Stimulated activated naive CD8-positive, alpha-beta T cell treated with anti-CD3 and anti-CD28 coated beads, Interleukin-15, Interleukin-2, amounts not matched to agents 100 U/mL and 50 U/mL, for 24 hours (primary cell): ENCODE measurements around the gene IL4R.
A peak's percentile ranks its signal among the peaks of the same experiment; 100 is the strongest.
"Not testable (repeated sequence)": the region's sequence is repeated elsewhere in the genome, so short reads cannot be mapped to it uniquely, and the experiment has no call there.

Source experiments
- ATAC-seq: fragments of 150-1000 bp; cut with Tn5 transposase; one replicate; pipeline ENCODE4 v1.10.0; 2021
- DNase-seq: peaks from one replicate; pipeline ENCODE4 v3.0.0; 2021

Gene IL4R

GRCh38 chr16:27404163-27404823 is 90.5 kb downstream of the IL4R start:
- ATAC-seq = no peak
- DNase-seq = peak; percentile 58

- peak; percentile 88 for DNase-seq
- ATAC-seq = peak; percentile 7
Measured at GRCh38 chr16:27405546-27406451, 92.0 kb downstream of the IL4R start.

DNA sequence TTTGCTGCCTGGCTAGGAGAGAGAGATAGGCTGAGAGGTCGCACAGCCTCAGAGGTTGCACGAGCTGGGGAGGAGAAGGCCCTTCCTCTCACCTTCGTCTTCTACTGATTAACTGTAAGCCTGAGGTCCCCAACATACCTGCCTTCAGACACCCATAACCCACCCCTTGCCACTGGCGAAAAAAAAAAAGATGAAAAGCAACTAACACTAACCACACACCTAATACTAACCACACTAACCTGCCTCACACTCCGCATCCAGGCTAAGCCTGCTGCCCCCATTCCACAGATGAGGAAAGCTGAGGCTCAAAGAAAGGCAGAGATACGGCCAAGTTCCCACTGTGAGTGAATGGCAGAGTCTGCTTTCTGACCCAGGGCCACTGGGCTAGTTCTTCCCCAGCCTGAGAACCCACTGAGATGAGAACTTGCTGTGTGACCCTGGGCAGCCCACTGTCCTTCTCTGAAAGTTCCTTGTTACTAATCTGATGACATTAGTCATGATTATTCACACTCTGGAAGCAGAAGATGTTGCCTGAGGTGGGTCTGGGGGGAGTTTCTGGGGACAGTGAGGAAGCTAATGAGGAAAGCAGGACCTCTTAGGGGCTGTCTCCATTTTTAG is 92.8 kb downstream of the IL4R start:
- ATAC-seq = no peak

GRCh38 chr16:27407133-27407532 is 93.4 kb downstream of the IL4R start:
- DNase-seq = no peak
- no peak for ATAC-seq

More for the DNA sequence above, 92.8 kb downstream of the IL4R start:
- peak; percentile 53 for DNase-seq

DNA sequence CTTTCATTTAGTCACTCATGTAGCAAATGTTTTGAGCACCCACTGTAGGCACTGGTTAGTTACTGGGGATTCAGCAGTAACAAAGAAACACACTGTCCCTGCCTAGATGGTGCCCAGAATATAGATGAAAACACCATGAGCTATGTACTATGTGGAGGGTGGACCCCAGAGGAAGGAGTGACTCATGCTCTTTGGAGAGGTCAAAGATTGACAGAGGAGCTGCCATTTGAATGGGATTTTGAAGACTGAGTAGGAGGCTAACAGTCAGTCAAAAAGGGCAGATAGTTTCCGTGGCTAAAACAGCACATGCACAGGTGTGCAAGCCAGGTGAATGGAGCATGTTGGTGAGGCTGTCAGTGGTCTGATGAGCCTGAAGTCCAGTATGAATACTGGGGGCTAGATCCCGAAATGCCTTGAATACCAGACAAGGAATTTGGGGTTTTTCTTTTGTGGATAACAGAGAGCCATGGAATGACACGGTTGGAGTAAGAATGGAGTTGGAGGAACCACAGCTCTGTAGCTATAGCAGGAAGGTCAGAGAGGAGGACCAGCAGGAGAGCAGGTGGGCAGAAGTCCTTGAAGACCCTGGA is 94.3 kb downstream of the IL4R start:
- peak; percentile 55 for DNase-seq
- ATAC-seq = peak; percentile 82

GRCh38 chr16:27408602-27409031 is 94.8 kb downstream of the IL4R start:
- ATAC-seq (peak; percentile 8), DNase-seq (peak; percentile 53)

- not testable (repeated sequence) for ATAC-seq, DNase-seq
Measured at GRCh38 chr16:27409958-27410357, 96.2 kb downstream of the IL4R start.

DNA sequence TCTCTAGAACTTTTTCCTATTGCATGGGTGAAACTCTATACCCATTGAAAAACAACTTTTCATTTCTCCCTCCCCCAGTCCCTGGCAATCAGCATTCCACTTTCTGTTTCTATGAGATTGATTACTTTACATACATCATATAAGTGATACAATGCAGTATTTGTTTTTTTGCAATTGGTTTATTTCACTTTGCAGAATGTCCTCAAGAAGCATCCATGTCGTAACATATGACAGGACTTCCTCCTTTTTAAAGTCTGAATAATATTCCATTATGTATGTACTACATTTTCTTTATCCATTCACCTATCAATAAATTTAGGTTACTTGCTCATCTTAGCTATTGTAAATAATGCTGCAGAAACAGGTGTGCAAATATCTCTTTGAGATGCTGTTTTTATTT is 97.0 kb downstream of the IL4R start:
- ATAC-seq (no peak), DNase-seq (no peak)

DNA sequence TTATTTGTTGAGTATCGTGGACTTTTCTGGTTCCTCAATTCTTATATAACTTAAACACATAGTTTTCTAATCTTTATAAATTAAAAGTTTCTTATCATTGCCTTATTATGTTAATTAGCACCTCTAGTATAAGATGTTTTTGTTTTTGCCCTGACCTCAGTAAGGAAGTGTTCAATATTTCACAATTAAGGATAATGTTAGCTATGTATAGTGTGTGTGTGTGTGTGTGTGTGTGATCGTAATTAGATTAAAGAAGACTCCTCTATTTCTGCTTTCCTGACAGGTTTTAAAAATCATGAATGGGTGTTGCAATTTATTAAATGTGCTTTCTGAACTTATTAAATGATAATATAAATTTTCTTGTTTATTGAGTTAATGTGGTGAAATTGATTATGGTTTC is 100.2 kb downstream of the IL4R start:
- ATAC-seq (no peak), DNase-seq (no peak)
